MM.1S (cell line): ENCODE results near the gene TTC28.
"Not testable (repeated sequence)": the region's sequence is repeated elsewhere in the genome, so short reads cannot be mapped to it uniquely, and the experiment has no call there.

Experiments
- DNase-seq: peaks from one replicate; pipeline ENCODE4 v3.0.0-alpha.2; 2015
- H2AFZ ChIP-seq: fragments of 300-600 bp; sonication (generic); 2 replicates; pipeline ENCODE4 v1.6.0; 2016; ENCODE audit warnings: antibody characterized with exemption, low read length
- H3F3A ChIP-seq: fragments of 300-600 bp; sonication (generic); 2 replicates; pipeline ENCODE4 v1.6.1; 2016; ENCODE audit warnings: mild to moderate bottlenecking, antibody characterized with exemption, low read length, moderate library complexity, mixed read lengths; ENCODE audit not compliant: insufficient read depth
- H3K27ac ChIP-seq: fragments of 300-600 bp; sonication (generic); 2 replicates; pipeline ENCODE4 v1.5.1; 2016; ENCODE audit warnings: mild to moderate bottlenecking, low read length
- H3K27me3 ChIP-seq: fragments of 300-600 bp; sonication (generic); replicated peaks from 2 replicates; pipeline ENCODE4 v1.6.0; 2016; ENCODE audit warnings: low read length; ENCODE audit not compliant: insufficient read depth
- H3K36me3 ChIP-seq: fragments of 300-600 bp; sonication (generic); replicated peaks from 2 replicates; pipeline ENCODE4 v1.6.1; 2016; ENCODE audit warnings: mild to moderate bottlenecking, low read length, mixed read lengths; ENCODE audit not compliant: insufficient read depth
- H3K4me1 ChIP-seq: fragments of 300-600 bp; sonication (generic); 2 replicates; pipeline ENCODE4 v1.6.1; 2016; ENCODE audit warnings: low read length, mixed read lengths
- H3K4me2 ChIP-seq: fragments of 300-600 bp; sonication (generic); 2 replicates; pipeline ENCODE4 v1.6.0; 2016; ENCODE audit warnings: low read depth, low read length
- H3K4me3 ChIP-seq: fragments of 300-600 bp; sonication (generic); 2 replicates; pipeline ENCODE4 v1.5.1; 2016; ENCODE audit warnings: low read length, mixed read lengths
- H3K79me2 ChIP-seq: fragments of 300-600 bp; sonication (generic); 2 replicates; pipeline ENCODE4 v1.6.1; 2016; ENCODE audit warnings: mixed run types, low read length, mixed read lengths
- H3K9ac ChIP-seq: fragments of 300-600 bp; sonication (generic); 2 replicates; pipeline ENCODE4 v1.6.1; 2016; ENCODE audit warnings: low read length, mixed read lengths
- H3K9me2 ChIP-seq: fragments of 300-600 bp; sonication (generic); replicated peaks from 2 replicates; pipeline ENCODE4 v1.6.1; 2016; ENCODE audit warnings: mild to moderate bottlenecking, low read length, mixed read lengths; ENCODE audit not compliant: insufficient read depth
- H3K9me3 ChIP-seq: fragments of 300-600 bp; sonication (generic); replicated peaks from 2 replicates; pipeline ENCODE4 v1.6.1; 2016; ENCODE audit warnings: mild to moderate bottlenecking, low read length, mixed read lengths; ENCODE audit not compliant: insufficient read depth
- H4K20me1 ChIP-seq: fragments of 300-600 bp; sonication (generic); 2 replicates; pipeline ENCODE4 v1.6.1; 2016; ENCODE audit warnings: mild to moderate bottlenecking, low read length, moderate library complexity, mixed read lengths; ENCODE audit not compliant: insufficient read depth
- EZH2 ChIP-seq: fragments of 300-600 bp; sonication (generic); optimal IDR thresholded peaks from 2 replicates; pipeline ENCODE3; 2017; ENCODE audit warnings: low read depth, mild to moderate bottlenecking, antibody characterized with exemption, low read length, mixed read lengths
- EZH2phosphoT487 ChIP-seq: fragments of 300-600 bp; sonication (generic); IDR thresholded peaks from 2 replicates; pipeline ENCODE4 v1.6.1; 2018; ENCODE audit warnings: antibody characterized with exemption, low read length
- TF ChIP-seq, protein P1 (sequence below): fragments of 300-600 bp; sonication (generic); IDR thresholded peaks from 2 replicates; pipeline ENCODE4 v1.5.1; 2016; ENCODE audit warnings: antibody characterized with exemption, low read length, mixed read lengths

Gene TTC28

DNA sequence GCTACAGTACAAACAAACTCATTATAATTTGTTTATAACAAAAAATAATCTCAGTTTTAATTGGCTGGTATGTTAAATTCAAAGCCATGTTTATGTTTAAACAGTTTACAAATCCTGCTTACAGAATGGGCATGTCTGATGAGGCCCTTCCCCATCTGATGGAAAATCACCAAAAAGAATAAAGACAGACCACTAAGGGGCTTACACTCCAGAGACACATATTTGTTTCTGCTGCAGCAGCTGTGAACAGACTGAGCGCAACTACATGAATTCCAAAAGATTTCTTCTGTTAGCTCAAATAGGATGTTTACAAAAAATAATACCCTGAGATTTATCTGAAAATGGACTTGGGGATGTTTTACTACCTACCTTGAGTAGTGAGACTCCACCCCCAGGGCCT, 585.9 kb downstream of the TTC28 start:
- H3K9me2 ChIP-seq, result no peaks in the 10 kb centered on the region
- H3K4me1 ChIP-seq, result no peaks in the 10 kb centered on the region
- DNase-seq, result no peak
- TF ChIP-seq EZH2phosphoT487, result no peak
- no peaks in the 10 kb centered on the region for H4K20me1 ChIP-seq
- H3F3A ChIP-seq, result no peaks in the 10 kb centered on the region
- no peaks in the 10 kb centered on the region for H3K36me3 ChIP-seq
- no peaks in the 10 kb centered on the region for H3K27me3 ChIP-seq
- no peak overlapping the region for H3K9ac ChIP-seq
- H3K4me3 ChIP-seq, result no peak overlapping the region
- H3K79me2 ChIP-seq, result no peaks in the 10 kb centered on the region
- no peaks in the 10 kb centered on the region for H3K9me3 ChIP-seq
- H3K4me2 ChIP-seq, result no peak overlapping the region
- no peak overlapping the region for H3K27ac ChIP-seq
- no peak overlapping the region for H2AFZ ChIP-seq

GRCh38 chr22:28091486-28091885, 588.2 kb downstream of the TTC28 start:
- TF ChIP-seq EZH2 (no peak), EZH2phosphoT487 (no peak)
- TF ChIP-seq, protein P1, sequence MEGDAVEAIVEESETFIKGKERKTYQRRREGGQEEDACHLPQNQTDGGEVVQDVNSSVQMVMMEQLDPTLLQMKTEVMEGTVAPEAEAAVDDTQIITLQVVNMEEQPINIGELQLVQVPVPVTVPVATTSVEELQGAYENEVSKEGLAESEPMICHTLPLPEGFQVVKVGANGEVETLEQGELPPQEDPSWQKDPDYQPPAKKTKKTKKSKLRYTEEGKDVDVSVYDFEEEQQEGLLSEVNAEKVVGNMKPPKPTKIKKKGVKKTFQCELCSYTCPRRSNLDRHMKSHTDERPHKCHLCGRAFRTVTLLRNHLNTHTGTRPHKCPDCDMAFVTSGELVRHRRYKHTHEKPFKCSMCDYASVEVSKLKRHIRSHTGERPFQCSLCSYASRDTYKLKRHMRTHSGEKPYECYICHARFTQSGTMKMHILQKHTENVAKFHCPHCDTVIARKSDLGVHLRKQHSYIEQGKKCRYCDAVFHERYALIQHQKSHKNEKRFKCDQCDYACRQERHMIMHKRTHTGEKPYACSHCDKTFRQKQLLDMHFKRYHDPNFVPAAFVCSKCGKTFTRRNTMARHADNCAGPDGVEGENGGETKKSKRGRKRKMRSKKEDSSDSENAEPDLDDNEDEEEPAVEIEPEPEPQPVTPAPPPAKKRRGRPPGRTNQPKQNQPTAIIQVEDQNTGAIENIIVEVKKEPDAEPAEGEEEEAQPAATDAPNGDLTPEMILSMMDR, result no peak
- Histone ChIP-seq H3K79me2 (no peaks in the 10 kb centered on the region), H3K4me3 (no peak overlapping the region), H3F3A (no peaks in the 10 kb centered on the region), H3K4me1 (no peaks in the 10 kb centered on the region), H3K27me3 (no peaks in the 10 kb centered on the region), H3K9ac (no peak overlapping the region), H3K27ac (no peak overlapping the region), H3K4me2 (no peak overlapping the region), H4K20me1 (no peaks in the 10 kb centered on the region), H2AFZ (no peak overlapping the region), H3K9me3 (no peaks in the 10 kb centered on the region), H3K36me3 (no peaks in the 10 kb centered on the region), H3K9me2 (no peaks in the 10 kb centered on the region)
- DNase-seq, result no peak

GRCh38 chr22:28089541-28089940, 590.1 kb downstream of the TTC28 start:
- H3K4me1 ChIP-seq, H3K27ac ChIP-seq, H3K9ac ChIP-seq, H3K27me3 ChIP-seq, H3K4me3 ChIP-seq, H3K9me3 ChIP-seq, H2AFZ ChIP-seq, H3F3A ChIP-seq, H4K20me1 ChIP-seq, H3K4me2 ChIP-seq, DNase-seq, H3K9me2 ChIP-seq, H3K79me2 ChIP-seq, H3K36me3 ChIP-seq: not testable (repeated sequence)

GRCh38 chr22:28077166-28077565, 602.5 kb downstream of the TTC28 start:
- H2AFZ ChIP-seq, result no peak overlapping the region
- no peak for DNase-seq
- no peaks in the 10 kb centered on the region for H3K36me3 ChIP-seq
- no peak overlapping the region for H3K27ac ChIP-seq
- H3K9me2 ChIP-seq, result no peaks in the 10 kb centered on the region
- no peak overlapping the region for H3K4me3 ChIP-seq
- H3K9me3 ChIP-seq, result no peaks in the 10 kb centered on the region
- H3K79me2 ChIP-seq, result no peaks in the 10 kb centered on the region
- H3F3A ChIP-seq, result no peaks in the 10 kb centered on the region
- H3K9ac ChIP-seq, result no peak overlapping the region
- no peaks in the 10 kb centered on the region for H3K4me1 ChIP-seq
- H3K4me2 ChIP-seq, result no peak overlapping the region
- no peaks in the 10 kb centered on the region for H4K20me1 ChIP-seq
- H3K27me3 ChIP-seq, result no peaks in the 10 kb centered on the region
- TF ChIP-seq EZH2, result no peak
- TF ChIP-seq, protein P1, result no peak
- no peak for TF ChIP-seq EZH2phosphoT487
